LNCAP (cell line): Measurements from ENCODE around the gene HDAC4.

ENCODE experiments used
- TF ChIP-seq, protein P1 (sequence below): fragments of 450-650 bp; IDR thresholded peaks from 2 replicates; pipeline ENCODE4 v1.5.1; 2017; ENCODE audit warnings: mild to moderate bottlenecking

The HDAC4 gene

DNA sequence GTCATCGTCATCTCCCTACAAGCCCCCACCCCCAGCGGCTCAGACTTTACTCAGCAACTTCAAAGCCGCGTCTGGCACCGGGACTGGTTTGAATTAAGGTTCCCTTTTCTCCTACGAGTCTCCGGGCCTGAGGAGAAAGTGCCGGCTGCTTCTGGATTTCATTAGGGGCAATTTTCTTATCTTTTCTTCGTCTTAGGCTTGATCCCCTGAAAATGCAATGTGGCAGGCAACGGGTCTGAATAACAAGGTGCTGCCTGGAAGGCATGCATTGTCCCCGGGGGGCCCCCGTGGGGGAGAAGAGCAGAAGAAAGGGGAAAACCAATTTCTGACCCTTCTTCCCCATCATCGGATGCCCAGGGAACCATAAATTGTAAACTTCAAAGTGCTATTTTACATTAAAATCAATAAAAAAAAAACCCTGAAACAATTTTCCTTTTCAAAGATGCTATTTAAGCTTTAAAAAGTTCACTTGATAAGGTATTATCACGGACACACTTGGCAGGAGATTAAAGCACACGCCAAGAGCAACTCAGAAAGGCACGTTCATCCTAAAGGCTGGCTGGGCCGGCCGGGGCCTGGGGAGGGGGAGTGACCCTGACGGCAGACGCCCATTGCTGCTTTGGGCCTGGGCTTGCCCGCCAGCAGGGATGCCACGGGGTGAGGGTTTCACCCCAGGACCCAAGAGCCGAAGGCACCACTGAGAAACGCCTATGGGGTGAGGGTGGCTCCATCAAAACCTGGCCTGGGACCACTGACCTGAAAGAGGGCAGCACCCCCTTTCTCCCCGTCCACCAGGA, 322.5 kb downstream of the HDAC4 start:
- TF ChIP-seq, protein P1, sequence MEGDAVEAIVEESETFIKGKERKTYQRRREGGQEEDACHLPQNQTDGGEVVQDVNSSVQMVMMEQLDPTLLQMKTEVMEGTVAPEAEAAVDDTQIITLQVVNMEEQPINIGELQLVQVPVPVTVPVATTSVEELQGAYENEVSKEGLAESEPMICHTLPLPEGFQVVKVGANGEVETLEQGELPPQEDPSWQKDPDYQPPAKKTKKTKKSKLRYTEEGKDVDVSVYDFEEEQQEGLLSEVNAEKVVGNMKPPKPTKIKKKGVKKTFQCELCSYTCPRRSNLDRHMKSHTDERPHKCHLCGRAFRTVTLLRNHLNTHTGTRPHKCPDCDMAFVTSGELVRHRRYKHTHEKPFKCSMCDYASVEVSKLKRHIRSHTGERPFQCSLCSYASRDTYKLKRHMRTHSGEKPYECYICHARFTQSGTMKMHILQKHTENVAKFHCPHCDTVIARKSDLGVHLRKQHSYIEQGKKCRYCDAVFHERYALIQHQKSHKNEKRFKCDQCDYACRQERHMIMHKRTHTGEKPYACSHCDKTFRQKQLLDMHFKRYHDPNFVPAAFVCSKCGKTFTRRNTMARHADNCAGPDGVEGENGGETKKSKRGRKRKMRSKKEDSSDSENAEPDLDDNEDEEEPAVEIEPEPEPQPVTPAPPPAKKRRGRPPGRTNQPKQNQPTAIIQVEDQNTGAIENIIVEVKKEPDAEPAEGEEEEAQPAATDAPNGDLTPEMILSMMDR, result no peak

DNA sequence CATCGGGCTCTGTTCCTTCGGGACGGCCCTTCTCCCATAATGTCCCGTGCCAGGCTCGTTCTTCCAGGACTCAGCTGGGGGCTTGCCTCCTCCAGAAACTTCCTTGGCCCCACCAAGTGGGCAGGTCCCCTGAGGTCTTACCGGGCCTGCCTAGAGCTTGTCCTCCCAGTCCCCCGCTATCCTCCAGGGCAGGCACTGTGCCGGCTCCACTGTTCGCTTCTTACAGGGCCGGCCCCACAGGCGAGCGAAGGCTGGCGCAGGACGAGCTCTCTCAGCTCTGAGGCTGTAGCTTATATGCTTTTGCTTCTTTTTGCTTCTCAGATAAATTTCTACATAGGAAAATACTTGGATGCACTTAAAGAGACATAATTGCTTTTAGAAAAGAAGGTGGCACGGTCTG, 323.6 kb downstream of the HDAC4 start:
- TF ChIP-seq, protein P1, result no peak

DNA sequence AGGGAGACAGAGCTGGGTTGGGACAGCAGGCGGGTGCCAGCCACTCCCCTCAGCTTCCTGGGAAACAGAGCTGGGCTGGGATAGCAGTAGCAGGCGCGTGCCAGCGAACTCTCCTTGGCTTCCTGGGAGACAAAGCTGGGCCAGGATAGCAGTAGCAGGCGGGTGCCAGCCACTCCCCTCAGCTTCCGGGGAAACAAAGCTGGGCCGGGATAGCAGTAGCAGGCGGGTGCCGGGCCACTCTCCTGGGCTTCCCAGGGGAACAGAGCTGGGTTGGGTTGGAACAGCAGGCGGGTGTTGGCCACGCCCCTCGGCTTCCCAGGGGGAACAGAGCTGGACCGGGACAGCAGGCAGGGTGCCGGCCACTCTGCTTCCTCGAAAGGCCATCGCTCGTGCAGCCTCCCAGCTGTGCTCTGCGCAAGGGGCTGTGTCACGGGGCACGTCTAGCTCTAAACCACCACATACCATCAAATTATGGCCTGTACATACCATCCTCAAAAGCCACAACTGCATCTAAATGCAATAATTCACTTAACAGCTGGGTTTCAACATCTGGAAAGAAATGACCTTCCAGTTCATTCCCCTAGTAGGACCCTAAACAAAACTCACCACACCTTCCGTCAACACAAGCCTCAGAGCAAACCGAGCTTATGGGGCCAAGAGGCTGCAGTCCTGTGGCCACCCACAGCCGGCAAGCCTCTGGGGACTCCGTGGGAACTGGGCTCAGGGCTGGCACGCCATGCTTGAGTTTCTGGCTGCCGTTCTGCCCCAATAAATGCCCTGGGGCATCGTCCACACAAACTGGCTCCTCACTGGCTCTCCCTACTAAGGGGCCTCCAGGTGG, 324.7 kb downstream of the HDAC4 start:
- TF ChIP-seq, protein P1, result no peak

DNA sequence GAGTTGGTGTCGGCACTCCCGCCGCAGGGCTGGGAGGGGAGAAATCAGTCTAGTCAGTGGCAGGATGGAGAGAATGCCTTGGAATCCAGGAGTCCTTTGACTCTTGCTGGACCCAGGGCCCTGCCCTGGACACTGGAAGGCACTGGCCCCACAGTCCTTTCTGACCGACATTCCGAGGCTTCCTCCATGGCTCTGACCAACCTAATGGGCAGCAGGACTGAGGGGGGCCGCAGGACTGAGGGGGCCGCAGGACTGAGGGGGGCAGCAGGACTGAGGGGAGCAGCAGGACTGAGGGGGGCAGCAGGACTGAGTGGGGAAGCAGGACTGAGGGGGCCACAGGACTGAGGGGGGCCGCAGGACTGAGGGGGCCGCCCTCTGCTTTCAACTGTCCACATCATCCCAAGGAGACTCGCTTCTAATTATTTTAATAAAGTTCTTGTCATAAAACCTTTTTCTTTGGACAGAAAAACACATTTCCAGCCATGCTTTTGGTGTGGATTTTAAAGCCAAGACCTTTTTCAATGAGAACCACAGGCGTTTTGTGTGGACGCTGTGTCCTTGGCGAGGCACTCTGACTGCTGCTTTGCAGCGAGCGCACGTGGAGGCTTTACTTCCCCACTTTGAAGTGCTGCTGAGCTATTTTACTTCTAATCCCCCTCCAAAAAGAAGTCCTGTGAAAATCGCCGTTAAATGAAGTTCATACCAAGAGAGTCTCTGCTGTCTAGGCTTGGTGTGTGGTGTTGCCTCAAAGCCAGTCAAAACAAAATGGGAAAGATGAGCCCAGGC, 326.9 kb downstream of the HDAC4 start:
- TF ChIP-seq, protein P1, result no peak

DNA sequence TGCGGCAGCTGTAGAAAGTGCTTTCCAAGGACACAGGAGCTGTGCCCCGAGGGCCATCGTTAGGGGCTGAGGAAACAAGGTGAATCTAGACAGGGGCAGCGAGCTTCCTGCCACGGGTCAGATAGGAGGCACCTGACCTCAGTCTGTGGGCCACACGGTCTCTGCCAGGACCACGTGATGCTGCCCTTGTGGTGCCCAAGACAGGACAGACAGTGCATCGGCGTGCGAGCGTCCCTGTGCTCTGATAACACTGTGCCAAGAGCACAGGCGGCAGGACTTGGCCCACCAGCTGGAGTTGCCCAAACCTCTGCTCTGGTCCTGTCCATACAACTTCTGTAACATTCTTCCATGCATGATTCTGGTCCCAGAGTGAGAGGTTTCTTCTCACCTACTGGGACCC, 327.6 kb downstream of the HDAC4 start:
- TF ChIP-seq, protein P1, result no peak

DNA sequence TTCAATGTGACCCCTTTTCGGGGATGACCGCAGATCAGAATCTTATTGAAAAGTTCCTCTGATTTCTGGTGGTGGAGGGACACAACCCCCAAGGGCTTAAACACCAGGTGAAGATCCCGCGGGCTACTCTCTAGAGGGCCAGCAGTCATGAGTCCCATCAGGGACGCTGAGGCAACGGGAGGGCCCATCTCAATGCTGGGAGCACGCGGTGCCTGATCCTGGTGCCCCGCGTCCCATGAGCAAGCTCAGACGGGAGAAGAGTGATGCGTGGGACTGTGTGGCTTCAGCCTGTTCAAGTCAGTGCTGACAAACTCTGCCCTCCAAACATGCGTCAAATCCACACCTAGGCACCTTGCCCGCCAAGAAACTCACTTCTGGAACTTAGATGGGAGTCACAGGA, 328.0 kb downstream of the HDAC4 start:
- TF ChIP-seq, protein P1, result no peak

- TF ChIP-seq, protein P1, result no peak
These were observed 330.4 kb downstream of the HDAC4 start for GRCh38 chr2:239070466-239070865.
